GM12872 (cell line): ENCODE data around the gene GRM2.
A peak's percentile ranks its signal among the peaks of the same experiment; 100 is the strongest.

Source experiments
- TF ChIP-seq, protein P1 (sequence below): IDR thresholded peaks from 3 replicates; pipeline ENCODE4 v1.5.1; 2011; ENCODE audit warnings: low read depth, mild to moderate bottlenecking, low read length, moderate library complexity; ENCODE audit not compliant: insufficient read depth

The GRM2 gene

DNA sequence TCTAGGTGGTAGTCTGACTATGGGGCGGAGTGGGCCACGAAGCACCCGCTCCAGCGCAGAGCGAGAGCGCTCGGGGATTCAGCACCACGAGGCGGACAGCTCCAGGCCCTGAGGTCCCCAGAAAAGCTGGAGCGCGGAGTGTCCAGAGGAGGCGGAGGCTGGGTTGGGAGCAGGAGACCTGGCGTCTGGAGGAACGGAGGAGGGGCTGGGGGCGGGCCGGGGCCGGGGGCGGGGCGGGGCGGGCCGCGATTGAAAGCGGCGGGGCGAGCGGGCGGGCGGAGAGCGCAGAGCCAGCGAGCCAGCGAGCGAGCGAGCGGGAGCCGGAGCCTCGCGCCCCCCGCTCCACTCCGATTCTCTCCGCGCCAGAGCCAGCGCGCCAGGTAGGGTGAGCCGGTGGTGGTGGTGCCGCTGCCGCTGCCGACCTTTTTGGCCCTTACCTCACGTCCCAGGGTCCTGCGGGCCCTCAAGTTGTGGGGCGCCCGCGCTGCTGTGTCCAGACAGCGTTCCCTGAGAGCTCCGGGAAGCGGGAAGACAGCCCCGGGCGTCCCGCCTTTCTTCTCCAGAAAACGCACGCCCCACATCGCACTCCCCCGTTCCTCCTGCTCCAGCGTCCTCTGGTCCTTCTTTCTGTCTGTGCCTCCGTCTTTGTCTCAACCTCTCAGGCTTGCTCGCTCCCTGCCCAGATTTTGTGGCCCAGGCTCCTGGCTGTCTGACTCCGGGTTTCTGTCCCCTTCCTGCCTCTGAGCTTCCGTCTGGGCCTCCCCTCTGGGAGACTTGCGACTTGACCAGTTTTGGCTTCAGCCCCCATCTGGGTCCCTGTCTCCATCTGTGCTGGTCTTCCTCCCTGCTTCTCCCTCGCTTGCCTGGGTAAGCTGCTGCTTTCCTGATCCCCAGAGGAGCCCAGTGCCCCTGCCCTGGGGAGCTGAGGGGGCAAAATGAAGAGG, at the start of gene GRM2:
Gene GRM2, plus strand, starts transcription at position 281 of the 944 bp plus-strand sequence. CDS start 1,916 bp downstream, outside the sequence.
- TF ChIP-seq, protein P1, sequence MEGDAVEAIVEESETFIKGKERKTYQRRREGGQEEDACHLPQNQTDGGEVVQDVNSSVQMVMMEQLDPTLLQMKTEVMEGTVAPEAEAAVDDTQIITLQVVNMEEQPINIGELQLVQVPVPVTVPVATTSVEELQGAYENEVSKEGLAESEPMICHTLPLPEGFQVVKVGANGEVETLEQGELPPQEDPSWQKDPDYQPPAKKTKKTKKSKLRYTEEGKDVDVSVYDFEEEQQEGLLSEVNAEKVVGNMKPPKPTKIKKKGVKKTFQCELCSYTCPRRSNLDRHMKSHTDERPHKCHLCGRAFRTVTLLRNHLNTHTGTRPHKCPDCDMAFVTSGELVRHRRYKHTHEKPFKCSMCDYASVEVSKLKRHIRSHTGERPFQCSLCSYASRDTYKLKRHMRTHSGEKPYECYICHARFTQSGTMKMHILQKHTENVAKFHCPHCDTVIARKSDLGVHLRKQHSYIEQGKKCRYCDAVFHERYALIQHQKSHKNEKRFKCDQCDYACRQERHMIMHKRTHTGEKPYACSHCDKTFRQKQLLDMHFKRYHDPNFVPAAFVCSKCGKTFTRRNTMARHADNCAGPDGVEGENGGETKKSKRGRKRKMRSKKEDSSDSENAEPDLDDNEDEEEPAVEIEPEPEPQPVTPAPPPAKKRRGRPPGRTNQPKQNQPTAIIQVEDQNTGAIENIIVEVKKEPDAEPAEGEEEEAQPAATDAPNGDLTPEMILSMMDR = no peak

DNA sequence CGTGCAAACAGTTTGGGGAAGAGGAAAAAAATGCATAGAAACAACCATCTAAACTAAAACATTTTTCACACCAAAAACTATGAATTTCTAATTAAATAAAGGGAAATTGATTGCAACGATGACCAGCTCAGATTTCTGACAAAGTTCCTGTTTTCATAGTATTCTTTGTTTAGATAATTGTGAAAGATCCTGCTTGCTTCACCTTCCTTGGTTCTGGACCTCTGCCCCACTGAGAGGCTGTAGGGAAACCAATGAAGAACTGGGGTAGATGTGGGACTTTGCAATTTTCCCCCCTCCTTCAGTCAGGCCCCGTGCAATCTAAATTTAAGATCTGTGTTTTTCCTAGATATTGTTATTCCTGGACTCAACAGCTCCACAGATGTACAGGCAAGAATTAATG, 49.6 kb upstream of the GRM2 start:
- TF ChIP-seq, protein P1 = no peak

DNA sequence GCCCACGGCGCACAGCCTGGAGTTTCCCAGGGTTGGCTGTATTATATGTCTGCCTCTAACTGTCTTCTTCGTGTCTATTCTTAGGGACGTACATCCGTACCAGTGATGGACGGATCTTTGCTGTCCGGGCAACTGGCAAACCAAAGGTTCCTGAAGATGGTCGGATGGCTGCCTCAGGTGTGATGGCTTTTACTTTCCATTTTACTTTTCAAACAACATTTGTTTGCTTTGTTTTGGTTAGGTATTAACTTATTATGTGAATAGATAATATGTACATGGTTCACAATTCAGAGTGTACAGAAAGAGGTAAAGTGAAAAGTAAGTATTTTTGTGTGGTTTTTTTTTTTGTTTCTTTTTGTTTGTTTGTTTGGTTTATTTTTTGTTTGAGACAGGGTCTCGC, 46.9 kb upstream of the GRM2 start:
- TF ChIP-seq, protein P1 = no peak

DNA sequence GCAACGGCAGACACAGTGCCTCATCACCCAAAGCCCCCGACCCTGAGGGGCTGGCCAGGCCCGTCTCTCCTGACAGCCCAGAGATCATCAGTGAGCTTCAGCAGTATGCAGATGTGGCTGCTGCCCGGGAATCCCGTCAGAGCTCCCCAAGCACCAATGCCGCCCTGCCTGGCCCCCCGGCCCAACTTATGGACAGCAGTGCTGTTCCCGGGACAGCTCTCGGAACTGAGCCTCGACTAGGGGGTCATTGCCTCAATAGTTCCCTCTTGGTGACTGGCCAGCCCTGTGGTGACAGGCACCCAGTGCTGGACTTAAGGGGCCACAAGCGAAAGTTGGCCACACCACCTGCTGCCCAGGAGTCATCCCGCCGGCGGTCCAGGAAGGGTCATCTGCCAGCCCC, 44.4 kb upstream of the GRM2 start:
- TF ChIP-seq, protein P1 = no peak

DNA sequence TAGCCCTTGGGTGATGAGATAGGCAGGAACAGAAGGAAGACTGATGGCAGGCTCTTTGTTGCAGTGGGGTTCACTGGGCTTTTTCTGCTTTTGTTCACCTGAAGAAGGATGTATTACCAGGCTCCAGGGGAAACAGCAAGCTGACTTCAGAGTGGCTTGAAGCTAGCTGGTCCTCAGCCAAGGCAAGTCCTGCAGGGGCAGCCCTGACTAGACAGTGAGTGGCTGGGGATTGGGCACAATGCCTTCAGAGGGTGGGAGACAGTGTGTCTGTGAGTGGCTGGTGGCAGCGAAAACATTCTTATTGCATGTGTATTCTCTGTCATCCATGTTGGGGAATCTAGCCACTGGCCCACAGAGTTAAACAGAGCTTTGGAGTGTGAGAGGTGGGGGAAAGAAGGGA, 38.1 kb upstream of the GRM2 start:
- TF ChIP-seq, protein P1 = no peak

DNA sequence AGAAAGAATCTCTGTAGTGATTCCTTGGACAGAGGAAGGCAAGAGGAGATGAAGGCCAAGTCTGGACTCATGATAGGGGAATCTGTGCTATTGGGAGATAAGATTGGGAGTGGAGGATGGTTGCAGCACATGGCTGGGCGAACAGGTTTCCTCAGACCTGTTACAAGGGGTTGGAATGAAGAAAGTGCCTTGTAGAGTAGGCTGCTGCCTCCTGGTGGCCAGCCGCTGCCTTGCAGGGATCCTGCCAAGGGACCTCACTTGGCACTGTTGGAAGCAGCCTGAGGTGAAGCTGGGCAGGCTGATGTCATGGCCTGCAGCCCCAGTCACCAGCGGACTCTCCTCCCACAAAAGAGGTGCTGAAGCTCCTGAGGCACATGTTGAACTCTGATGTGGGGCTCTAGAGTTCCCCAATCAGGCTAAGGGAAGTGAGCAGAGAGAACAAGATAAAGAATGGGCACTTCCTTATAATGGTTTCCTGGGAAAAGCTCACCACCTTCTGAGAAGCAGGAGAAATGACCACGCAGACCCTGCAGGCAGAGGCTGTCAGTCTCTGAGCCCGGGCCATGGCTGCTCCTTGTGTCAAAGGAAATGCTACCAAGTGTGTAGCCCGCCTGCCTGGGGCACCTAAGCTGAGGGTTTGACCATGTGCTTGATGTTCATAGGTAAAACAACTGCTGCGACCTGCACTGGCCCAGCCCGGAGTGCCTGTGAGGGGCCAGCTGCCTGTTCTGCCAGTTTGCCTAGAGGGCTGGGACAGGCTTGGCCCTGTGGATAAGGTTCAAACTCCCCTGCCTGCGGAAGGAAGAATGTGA, 37.4 kb upstream of the GRM2 start:
- TF ChIP-seq, protein P1 = peak; percentile 100

DNA sequence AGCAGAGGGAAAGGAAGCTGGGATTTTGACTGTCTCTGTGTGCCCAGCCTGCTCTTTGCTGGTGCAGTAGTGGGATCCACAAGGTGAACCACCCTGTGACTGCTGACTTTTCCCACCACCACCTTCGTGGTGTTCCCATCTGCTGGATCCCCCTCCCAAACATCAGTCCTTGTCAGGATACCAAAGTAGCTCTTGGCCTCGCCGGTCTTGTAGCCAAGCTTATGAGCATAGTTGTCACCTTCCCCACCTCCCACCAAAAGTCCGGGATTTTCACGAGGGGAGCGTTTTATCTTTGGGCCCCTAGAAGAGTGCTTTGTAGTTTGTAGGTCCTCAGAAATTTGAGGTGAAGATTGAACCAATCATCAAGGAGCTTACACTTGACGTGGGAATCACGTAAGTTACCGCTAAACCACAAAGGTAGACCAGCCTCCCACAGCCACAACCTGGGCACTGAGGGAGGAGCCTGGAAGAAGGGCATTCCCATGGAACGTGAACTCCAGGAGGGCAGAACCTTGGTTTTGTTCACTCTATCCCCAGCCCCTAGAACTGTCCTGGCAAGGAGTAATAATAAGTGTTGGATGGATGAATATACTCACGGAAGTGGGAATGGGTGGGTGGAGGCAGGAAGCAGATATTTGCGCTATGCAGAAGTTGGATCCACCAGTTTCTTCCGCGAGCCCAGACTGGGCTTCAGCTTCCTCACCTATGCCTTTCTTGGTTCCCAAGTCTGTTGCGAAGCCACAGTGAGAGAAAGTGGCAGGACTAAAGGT, 36.6 kb upstream of the GRM2 start:
- TF ChIP-seq, protein P1 = no peak
